ENCODE results near the gene SMIM36.
"Not testable (repeated sequence)": the region's sequence is repeated elsewhere in the genome, so short reads cannot be mapped to it uniquely, and the experiment has no call there.

SMIM36 gene

DNA sequence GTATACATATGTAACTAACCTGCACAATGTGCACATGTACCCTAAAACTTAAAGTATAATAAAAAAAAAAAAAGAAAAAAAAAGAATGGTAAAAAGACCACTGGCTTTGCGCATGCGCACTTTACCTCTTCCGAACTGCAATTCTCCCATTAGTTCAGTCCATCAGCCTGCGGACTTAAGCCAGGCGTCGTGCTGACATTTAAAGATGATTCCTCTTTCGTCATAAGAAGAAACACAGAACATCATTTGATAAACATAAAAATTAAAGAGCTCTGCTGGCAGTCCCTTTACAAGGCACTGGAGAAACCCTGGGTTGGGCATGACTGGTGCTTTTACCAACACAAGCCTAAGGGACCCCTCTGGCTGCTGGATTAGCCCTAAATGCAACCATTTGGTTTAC is 3.6 kb downstream of the SMIM36 start:
- not testable (repeated sequence) for DNase-seq (ENCODE audit: extremely low read depth in 1 of 2, low read depth in 1 of 2)

- DNase-seq (ENCODE audit: extremely low read depth in 1 of 2, low read depth in 1 of 2), result not testable (repeated sequence)
Observed at GRCh38 chr17:55501626-55502025, 9.6 kb downstream of the SMIM36 start.

- no peak for DNase-seq (ENCODE audit: extremely low read depth in 1 of 2, low read depth in 1 of 2)
Observed at GRCh38 chr17:55500103-55500502, 11.1 kb downstream of the SMIM36 start.

DNA sequence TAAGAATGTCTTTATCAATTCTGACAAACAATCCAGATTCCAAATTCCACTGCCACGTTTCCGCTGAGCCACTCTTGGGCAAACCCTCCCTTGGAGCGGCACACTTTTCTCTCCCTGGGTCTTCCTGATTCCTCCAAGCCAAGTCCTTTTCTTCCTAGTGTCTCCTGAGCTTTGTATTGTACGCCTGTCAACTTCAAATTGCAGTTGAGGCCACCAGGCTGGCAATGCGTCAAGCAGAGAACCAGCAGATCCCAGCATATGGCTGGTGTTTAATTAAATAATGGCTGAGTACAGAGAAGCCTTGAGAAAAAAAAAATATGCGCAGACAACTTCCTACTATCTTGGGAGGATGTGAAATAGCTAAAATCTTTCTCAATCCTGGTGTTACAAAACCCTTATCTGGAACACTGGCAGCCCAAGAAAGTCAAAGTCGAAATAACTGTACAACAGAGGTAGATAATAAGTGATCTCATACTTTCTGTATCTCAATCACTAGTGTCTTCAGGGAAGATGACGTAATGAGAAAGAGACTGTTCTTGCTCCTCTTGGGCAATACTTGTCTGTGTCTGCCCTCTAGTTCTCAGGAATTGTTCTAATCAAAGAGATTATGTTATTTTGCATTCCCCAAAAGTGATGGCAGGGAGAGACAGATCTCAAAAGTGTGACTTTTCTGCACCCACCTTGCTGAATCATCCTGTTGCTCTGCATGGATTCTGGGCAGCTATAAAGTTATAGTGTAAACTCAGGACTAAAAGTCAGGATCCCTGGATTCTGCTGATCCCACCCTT is 15.0 kb downstream of the SMIM36 start:
- DNase-seq (ENCODE audit: extremely low read depth in 1 of 2, low read depth in 1 of 2), result no peak

GRCh38 chr17:55495239-55495638 is 16.0 kb downstream of the SMIM36 start:
- no peak for DNase-seq (ENCODE audit: extremely low read depth in 1 of 2, low read depth in 1 of 2)

- no peak for DNase-seq (ENCODE audit: extremely low read depth in 1 of 2, low read depth in 1 of 2)
Observed at GRCh38 chr17:55492781-55493341, 18.4 kb downstream of the SMIM36 start.

- no peak for DNase-seq (ENCODE audit: extremely low read depth in 1 of 2, low read depth in 1 of 2)
Observed at GRCh38 chr17:55490376-55490775, 20.9 kb downstream of the SMIM36 start.

DNA sequence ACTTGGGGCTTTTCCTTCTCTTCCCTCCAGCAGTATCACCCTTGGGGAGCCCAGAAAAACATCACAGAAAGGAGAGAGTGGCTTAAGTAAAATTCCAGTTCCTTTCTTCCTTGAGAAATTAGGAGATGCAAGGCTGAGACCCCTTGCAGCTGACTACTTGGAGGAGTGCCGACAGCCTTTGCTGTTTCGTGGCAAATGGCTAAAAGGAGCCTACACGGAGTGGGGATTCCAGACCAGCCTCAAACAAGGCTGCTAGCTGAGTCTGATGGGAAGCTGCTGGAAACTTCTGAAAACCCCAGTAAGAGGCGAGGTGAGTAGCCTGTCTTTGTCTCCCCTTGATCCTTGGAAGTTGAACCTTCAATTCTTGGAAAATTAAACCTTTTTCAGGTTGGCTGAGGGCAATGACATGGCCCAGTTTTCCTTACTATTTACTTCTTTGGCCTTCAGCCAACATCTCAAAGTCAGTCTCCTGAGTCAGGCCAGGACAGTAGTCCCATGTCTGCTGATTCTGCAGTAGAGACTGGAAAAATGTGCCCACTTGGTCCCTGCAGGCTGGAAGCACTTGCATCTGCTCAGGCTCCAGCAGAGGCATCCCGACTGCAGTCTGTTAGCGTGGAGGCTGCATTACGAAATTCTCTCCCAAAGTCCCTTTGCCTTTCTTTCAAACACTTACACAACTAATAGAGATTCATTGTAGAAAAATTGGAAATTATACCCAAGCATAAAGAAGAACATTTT is 23.4 kb downstream of the SMIM36 start:
- DNase-seq (ENCODE audit: extremely low read depth in 1 of 2, low read depth in 1 of 2), result no peak

DNA sequence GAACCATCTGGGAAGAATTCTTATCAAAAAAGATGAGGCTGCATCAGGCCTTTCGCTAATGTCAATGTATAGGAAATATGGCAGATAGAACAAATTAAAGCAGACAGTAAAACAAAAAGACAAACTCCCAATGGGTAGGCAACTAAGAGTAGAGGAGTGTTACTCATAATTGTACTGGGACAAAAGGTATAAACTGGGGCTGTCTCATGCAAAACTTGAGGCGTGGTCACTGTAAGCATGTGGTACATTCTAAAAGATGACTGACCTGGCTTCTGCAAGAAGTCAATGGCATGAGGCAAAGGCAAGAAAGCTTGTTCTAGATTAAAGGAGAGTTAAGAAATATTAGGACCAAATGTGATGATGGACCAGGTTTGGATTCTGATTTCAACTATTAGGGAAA is 26.7 kb downstream of the SMIM36 start:
- DNase-seq (ENCODE audit: extremely low read depth in 1 of 2, low read depth in 1 of 2), result no peak

DNA sequence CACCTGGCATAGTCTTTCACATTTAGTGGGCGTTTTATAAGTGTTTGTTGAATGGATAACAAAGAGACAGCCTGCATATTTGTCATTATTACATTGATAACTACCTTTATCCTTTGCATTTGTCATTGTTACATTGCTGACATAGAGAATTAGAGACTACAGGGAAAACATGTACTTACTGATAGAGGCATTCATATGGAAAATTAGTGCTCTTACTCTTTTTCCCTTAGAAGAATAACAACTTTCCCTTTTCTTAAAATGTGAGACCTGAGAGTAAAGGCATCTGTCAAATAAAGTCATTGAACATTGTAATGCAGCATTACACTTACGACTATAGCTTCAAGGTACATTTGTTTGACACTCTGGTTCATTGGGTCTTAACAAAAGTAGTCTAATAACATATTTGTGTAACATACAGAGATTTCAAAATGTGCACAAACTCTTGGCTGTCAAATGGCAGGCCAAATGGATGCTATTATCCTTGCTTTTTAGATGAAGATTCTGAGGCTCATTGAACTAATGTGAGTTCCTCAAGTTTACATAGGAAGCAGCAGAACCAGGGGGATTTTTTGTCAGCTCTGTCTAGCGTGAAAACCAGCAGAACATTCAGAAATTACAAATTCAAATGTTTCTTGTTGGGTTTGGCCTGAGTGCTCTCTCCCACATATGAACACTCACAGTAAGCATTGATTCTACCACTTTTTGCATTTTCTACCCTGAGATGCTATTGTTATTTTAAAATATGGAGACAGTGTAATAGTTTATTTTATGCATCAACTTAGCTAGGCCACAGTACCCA is 28.5 kb downstream of the SMIM36 start:
- no peak for DNase-seq (ENCODE audit: extremely low read depth in 1 of 2, low read depth in 1 of 2)

- DNase-seq (ENCODE audit: extremely low read depth in 1 of 2, low read depth in 1 of 2), result no peak
Observed at GRCh38 chr17:55480631-55481315, 30.5 kb downstream of the SMIM36 start.

DNA sequence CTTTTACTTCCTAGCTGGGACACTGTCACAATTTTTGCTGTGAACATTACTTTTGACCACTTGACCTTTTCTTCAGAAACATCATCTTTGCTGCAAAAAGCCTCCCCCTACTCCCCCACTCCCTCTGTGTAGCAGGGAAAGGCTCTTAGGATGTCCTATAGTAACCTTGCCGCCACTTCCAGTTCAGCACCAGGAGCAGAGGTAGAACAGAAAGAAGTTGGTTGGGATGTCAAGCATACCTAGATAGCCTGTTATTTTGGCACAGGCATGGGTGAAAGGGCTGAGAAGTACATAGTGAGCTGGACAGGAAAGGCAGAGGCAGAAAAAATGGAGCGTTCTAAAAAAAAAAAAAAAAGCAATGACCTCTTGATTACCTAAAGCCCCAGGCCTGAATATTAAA is 31.3 kb downstream of the SMIM36 start:
- no peak for DNase-seq (ENCODE audit: extremely low read depth in 1 of 2, low read depth in 1 of 2)

- no peak for DNase-seq (ENCODE audit: extremely low read depth in 1 of 2, low read depth in 1 of 2)
Observed at GRCh38 chr17:55478971-55479370, 32.3 kb downstream of the SMIM36 start.

GRCh38 chr17:55466671-55467070 is 44.6 kb downstream of the SMIM36 start:
- no peak for DNase-seq (ENCODE audit: extremely low read depth in 1 of 2, low read depth in 1 of 2)

DNA sequence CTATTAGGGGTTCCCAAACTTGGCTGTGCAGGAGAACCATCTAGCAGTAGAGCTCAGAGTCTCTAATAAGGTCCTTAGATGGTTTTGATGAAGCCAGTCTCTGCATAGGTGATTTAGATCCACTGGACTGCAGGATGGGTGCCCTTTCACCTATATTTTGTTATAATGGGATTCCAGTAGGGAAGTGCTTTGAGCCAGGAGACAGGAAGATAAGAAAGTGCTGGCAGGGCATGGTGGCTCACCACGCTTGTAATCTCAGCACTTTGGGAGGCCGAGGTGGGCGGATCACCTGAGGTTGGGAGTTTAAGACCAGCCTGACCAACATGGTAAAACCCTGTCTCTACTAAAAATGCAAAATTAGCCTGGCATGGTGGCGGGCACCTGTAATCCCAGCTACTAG is 45.5 kb downstream of the SMIM36 start:
- not testable (repeated sequence) for DNase-seq (ENCODE audit: extremely low read depth in 1 of 2, low read depth in 1 of 2)

GRCh38 chr17:55463600-55463999 is 47.7 kb downstream of the SMIM36 start:
- no peak for DNase-seq (ENCODE audit: extremely low read depth in 1 of 2, low read depth in 1 of 2)

GRCh38 chr17:55462711-55463110 is 48.5 kb downstream of the SMIM36 start:
- no peak for DNase-seq (ENCODE audit: extremely low read depth in 1 of 2, low read depth in 1 of 2)

DNA sequence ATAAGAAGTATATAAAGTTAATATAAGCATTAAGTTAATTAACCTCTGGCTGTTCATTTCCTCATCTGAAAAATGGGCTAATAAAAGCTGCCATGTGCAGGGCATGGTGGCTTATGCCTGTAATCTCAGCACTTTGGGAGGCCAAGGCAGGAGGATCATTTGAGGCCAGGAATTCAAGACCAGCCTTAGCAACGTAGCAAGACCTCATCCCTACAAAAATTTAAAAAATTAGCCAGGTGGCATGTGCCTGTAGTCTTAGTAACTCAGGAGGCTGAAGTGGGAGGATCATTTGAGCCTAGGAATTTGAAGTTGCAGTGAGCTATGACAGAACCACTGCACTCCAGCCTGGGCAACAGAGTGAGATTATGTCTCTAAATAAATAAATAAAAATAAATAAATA is 49.0 kb downstream of the SMIM36 start:
- DNase-seq (ENCODE audit: extremely low read depth in 1 of 2, low read depth in 1 of 2), result no peak

GRCh38 chr17:55458978-55459377 is 52.3 kb downstream of the SMIM36 start:
- DNase-seq (ENCODE audit: extremely low read depth in 1 of 2, low read depth in 1 of 2), result no peak

DNA sequence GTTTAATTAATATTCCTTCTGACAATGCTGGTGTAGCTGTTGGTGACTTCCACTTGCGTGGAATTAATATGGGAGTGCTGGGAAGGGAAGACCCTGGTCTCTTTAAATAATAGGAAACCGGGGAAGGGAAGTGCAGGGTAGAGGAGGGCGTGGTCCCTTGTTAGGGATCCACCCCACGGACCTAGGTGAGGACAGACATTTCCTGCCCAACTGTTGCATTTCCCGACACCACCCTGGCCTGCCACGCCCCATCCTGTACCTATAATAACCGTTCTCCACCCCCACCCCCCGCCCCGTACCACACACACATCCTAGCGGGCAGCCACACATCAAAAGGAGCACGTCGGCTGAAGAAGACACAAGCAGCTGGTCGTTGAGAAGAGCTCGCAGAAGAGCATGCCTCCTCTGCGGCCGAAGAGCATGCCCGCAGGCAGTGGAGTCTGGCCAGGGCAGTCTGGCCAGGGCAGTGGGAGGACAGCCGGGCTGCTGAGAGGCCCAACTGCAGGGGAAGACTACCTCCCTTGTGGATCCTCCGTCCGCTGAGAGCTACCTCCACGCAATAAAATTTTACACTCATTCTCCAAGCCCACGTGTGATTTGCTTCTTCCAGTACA is 52.9 kb downstream of the SMIM36 start:
- no peak for DNase-seq (ENCODE audit: extremely low read depth in 1 of 2, low read depth in 1 of 2)

Data from activated CD8-positive, alpha-beta memory T cell treated with anti-CD3 and anti-CD28 coated beads for 1 hour (primary cell).